ELR (cell line): ENCODE measurements around the gene BANP.
"Not testable (repeated sequence)": the region's sequence is repeated elsewhere in the genome, so short reads cannot be mapped to it uniquely, and the experiment has no call there.

Source experiments
- DNase-seq: peaks from one replicate; pipeline ENCODE4 v3.0.0-alpha.2; 2015; ENCODE audit warnings: low read depth

Gene BANP

DNA sequence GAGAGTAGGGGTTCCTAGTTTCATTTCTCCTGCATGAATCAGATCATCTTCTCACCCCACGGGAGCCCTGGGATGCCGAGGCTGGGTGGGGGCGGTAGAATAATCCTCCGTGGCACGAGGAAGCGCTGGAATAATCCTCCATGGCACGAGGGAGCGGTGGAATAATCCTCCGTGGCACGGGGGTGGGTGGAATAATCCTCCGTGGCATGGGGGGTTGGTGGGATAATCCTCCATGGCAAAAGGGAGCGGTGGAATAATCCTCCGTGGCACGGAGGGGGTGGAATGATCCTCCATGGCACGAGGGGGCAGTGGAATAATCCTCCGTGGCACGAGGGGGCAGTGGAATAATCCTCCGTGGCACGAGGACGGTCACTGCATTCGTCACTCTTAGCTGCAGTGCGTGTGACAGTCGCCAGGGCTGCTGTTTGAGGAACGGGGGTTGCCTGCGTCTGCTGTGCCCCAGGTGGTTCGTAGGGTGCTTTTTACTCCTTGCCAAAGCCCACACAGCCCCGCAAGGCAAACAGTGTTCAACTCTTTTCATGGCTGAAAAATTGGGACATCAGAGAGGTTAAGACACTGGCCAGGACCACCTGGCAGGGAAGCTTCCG, 152.5 kb downstream of the BANP start:
- DNase-seq = no peak

DNA sequence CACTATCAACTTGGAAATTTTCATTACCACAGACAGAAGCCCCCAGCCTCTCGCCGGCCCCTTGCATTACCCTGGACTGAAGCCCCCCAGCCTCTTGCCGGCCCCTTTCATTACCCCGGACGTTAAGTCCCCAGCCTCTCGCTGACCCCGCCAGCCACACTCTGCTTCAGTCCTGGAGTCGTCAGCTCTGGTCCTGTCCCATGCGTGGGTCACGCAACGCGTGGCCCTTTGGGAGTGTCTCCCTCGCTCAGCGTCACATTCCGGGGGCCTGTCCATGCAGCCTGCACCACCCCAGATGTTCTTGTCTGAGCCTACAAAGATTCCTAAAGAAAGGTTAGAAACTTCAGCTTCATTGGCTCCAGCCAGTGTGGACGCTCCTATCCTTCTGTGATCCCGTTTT, 153.1 kb downstream of the BANP start:
- DNase-seq = not testable (repeated sequence)

DNA sequence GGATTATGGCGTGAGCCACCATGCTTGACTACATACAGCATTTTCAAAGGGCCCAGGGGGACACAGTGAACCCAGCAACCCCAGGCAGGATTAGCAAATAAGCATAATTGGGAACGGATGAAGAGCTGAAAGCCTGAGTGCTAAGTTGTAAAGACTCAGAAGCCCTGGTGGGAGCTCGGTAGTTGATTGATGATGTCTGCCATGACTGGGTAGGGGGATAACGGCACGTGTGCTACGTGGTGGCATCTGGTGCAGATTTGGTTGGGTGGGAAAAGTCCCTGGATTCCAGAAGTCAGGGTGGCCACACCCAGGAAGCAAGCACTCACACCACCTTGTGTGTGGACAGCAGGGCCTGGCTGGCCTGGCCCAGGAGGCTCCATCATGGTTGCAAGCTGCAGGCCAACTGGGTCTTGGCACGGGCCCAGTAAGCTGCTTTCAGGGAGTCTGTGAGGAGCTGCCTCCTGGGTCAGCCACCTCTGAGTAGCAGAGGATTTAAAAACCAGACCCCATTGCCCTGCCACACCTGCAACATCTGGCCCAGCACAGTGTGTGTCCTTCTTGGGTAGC, 154.4 kb downstream of the BANP start:
- DNase-seq = not testable (repeated sequence)

DNA sequence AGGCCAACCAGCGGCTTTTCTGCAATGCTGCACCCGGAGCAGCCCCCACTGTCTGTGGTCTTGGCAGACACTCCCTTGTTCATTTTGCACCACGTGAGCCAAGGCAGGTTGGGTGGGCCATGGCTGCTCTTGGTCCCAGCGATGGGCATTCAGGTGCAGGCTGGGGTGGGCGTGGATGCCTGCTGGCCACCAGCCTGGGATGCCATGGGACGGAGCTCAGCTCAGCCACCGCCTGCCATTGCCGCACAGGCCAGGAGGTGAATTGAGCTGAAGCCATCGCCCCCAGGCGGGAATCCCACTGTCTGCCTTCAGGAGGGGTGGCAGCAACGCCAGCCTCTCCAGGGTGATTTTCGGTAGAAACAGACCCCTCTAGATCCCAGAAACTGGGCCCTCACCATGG, 155.3 kb downstream of the BANP start:
- not testable (repeated sequence) for DNase-seq

DNA sequence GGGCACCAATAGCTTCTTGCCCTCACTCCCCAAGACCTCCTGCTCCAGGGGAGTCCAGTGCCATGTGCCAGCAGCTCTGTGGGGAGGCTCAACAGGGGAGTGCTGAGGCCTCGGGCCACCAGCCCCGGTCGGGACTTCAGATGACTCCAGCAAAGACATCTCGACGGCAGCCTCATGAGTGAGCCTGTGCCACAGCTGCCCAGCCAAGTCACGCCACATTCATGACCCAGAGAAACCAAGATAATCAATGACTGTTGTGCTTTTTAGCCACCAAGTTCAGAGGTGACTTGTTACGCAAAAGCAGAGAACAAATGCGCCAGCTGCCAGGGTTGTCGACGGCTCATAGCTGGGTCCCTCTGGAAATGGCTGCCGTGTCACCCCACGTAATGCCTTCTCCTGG, 157.5 kb downstream of the BANP start:
- DNase-seq = no peak

DNA sequence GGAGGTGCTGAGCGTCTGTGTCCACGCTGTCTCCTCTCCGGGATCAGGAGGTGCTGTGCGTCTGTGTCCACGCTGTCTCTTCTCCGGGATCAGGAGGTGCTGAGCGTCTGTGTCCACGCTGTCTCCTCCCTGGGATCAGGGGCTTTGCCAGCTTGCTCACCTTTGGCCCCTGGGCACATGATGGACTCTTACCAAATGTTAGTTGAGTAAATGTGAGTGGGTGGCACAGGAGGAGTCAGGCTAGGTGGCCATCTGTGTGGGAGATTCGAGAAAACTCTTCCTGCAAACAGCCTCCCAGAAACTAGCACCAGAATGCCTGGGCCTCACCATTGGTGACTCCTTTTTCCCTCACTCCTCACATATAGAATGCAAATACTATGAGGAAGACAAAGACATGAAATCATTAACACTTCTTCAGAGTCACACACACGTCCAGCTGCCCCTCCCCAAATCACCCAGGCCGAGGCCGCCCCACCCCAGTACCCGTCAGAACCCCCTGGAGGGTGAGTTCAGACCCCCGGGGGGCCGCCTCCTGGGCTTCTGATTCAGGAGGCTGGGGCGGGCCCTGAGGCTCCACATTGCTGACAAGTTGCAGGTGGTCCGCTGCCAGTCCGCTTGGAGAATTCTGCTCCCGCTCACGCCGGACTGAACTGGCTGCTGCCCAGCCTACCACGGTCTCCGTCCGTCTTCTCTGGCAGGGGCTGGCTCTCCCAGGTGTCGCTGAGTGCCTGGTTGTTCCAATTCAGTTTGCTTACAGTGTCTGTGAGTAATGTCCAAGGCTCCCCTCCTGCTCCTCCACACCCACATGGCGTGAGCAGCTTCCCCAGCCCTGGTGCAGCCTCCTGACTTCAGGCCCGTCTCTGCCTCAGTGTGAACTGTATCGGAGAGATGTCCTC, 158.7 kb downstream of the BANP start:
- not testable (repeated sequence) for DNase-seq

DNA sequence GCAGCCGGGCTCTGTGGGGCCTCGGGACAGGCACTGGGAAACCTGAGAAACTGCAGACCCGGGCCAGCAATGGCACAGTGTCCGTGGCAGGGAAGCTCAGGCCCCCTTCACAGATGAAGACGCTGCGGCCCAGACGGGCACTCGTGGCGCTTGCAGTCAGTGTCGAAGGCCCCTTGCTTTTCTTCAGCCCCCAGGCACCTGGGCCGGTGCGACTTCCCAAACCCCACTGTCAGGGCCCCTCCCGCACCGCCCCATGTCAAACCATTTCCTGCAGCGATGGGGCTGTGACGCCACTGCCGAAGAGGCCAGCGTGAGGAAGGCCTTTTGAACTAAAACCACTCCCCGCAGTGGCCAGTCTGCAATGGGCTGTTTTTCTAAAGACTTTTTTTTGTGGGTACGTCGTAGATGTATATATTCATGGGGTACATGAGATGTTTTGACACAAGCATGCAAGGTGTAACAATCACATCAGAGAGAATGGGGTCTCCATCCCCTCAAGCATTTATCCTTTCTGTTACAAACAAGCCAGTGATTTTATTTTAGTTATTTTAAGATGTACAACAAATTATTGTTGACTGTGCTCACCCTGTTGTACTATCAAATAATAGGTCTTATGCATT, 159.8 kb downstream of the BANP start:
- DNase-seq = not testable (repeated sequence)

DNA sequence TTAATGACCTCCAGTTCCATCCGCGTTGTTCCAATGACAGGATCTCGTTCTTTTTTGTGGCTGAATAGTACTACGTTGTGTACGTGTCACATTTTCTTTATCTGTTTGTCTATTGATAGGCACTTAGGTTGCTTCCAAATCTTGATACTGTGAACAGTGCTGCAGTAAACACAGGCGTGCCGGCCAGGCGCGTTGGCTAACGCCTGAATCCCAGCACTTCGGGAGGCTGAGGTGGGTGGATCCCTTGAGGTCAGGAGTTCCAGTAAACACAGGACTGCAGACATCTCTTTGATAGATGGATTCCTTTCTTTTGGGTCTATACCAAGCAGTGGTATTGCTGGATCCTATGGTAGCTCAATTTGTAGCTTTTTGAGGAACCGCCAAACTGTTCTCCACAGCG, 160.7 kb downstream of the BANP start:
- DNase-seq = not testable (repeated sequence)

DNA sequence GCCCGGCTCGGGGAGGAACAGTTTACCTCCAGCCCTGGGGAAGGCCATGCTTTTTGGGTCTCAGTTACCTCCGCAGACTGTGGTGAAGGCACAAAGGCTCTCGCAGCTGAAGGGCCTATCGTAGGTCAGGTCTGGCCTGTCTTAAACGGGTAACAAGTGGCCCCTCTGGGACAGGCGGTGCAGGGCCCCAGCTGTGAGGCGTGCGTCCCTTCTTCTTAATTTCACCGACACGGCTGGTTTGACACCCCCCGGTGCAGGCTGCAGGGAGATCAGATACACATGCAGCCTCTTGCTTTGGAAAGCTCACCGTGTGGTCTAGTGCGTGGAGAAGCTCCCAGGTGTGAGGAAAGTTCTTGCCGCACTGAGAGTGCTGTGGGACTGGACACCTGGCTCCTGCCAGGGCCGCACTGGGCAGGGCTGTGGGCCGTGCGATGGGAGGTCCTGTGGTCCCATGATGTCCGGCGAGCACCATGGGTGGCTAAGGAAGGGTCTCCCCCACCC, 162.4 kb downstream of the BANP start:
- no peak for DNase-seq

DNA sequence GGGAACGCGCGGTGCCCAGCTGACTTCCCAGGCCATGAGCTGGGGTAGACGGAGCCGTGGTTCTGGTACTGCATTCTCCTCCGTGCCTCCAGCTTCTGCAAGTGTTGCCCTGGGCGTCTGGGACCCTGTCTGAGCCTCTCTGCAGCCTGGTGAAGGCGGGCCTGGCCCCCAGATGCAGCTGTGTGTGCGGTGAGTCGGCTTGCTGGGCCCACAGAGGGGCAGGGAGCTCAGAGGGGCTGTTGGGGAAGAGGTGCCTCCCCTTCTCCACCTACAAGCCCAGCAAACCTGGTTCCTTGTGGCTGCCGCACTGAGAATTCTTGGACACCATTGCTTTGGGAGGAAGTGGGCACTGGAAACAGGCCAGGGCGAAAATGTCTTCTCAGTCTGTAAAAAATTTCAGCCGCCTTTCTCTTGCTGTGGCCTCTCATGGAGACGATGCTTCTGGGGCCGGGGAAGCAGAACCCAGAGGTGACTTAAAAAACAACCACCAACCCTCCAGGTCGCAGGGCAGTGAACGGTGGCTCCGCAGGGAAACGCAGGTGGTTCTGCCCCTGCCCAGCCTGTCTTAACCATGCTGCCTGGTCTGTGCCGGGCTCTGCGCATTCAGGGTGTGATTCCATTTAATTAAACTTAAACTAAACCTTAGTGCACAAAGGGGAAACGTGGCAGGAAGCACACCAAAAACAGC, 163.5 kb downstream of the BANP start:
- not testable (repeated sequence) for DNase-seq

DNA sequence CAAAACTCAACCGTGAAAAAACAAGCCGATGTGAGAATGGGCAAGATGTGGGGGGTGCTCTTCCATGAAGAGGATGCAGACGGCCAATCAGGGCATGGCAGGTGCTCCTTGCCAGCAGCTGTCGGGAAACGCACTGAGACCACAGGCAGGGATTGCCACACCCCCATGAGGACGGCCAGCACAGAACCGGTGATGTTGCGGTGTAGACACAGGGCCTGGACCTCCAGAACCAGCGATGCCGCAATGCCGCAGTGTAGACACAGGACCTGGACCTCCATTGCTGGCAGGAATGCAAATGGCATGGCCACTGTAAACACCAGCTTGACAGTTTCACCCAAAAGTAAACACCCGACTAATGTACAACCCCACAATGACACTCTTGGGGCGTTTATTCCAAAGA, 164.9 kb downstream of the BANP start:
- DNase-seq = no peak

DNA sequence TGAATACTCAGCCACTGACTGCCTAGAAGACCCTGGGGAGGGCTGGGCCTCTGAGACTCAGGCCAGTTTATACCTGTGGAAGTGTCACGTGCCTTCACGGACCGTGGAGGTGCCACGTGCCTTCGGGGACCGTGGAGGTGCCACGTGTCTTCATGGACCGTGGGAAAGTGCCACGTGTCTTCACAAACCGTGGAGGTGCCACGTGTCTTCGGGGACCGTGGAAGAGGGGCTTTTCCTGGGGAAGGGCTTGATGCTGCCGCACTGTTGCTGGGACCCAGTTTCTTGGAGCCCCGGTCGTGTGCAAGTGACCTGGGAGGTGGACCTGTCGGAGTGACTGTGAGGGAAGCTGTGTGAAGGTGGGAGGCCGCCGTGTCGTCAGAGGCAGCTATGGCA, 166.2 kb downstream of the BANP start:
- no peak for DNase-seq

DNA sequence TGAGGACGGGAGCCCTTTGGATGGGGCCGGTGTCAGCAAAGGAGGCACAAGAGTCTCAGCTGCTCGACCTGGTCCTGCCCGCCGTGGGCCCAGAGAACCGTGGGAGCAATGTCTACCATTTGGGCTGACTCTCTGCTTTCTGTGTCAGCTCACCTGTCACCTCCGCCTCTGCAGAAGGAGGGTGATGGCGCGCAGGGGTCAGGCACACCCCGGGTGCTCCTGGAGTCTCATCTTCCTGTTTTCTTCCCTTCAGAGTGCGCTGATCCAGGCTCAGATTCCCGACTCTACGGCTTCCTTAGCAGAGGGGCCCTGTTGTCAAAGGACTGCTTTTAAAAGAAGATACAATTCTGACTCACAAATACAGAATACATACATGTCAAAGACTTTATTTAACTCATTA, 167.1 kb downstream of the BANP start:
- no peak for DNase-seq

DNA sequence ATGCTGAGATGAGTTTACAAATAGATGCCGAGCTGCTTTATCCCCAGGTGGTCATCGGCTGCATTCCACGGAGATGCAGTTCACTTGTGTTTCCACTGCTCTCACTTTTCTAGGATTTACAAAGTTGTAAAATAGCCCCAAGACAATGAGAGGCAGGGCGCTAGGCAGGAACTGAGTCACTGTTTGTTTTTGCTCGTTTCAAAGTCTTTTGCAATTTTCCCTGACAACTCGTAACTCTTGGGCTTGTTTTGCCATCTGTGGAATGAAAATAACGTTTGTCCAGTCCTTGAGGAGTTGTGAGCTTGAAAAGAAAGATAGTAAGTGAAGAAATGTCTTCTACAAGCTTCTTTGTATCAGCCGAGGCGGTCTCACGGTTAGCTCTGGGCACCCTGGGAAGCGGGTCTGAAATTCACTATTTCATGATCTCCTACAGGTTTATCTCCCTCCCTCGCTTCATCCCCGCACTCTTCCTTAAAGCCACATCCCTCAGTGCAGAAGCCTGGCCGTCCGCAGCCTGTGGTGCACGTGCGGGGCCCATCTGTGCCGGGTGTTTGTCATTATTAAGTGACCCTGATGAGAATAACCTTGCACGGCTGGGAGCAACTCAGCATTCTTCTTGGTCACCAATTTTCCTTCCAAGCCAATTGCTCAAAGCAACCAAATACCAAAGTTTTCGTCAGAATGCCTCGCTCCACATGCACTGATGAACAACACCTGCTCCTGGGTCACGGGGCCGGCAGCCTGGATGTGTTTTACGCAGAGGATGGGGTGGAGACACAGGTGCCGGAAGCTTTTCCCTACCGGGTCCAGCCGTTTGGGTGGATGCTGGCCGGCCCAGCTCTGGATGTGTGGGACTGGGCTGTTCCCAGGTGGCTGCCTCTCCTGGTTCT, 167.9 kb downstream of the BANP start:
- peak; percentile 88 for DNase-seq

DNA sequence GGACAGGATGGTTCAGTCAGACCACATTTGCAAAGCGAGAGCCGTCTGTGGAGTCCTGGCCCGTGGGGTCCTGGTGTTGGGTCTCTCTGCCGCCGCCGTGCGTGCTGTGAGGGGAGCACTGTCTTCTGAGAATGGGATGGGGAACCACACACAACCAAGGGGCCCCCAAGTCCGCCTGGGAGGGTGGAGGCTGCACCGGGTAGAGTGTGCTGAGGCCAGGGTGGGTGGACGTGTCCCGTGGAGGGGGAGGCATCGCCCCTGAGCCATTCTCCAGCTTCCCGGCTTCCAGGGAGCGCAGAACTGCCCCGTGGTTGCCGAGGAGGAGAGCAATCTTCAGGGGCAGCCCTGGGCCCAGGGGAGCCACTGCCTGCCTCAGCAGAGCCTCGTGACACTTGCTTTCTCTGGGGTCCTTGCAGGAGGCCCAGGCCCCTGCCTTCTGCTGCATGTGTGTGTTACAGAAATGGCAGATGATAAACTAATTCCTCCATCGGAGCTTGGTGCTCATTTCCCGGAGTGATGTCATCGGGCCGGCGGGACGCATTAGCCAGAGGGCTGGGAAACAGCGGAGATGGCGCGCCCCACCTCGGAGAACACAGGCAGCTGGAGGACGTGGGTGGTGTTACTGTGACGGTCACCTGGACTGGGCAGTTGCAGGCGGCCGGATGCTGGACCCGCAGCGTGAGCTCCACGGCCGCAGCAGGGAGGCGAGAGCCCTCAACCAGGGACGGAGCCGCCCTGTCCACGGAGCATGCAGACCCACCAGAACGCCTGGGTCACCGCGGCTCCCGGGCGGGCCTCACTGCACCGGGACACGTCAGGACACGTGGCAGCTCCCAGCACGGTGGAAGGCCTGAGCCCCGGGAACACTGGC, 168.9 kb downstream of the BANP start:
- DNase-seq = not testable (repeated sequence)

DNA sequence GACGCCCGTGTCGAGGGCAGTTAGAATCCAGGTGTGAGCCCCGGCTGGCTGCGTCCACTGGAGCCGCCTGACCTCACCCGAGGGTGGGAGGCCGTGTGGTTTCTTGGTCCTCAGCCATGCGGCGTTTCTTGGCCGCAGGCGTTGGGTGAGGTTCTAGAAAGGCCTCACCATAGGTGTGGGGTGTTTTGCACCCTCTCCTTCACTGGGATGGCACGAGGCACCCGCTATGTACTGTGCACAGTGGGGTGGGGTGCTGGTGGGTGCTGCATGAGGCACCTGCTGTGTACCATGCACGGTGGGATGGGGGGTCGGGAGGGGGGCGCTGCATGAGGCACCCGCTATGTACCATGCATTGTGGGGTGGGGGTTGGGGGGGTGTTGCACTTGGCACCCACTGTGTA, 169.6 kb downstream of the BANP start:
- no peak for DNase-seq

DNA sequence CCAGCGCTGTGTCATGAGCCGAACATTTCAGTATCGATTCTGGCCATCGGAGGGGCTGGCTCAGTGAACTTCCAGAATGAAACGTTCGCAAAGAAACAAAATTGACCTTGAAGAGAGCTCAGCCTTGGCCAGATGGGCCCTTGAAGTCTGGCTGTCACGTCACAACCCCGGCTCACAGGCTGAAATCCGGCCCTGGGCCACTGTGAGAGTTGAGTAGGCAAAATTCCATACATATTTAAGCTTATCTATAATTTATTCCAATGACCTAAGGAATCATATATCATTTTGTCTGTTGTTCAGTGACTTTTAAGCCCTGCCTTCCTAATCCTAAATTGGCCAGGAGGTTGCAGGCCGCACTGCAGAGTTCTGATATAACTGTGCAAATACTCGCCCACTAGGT, 170.2 kb downstream of the BANP start:
- not testable (repeated sequence) for DNase-seq

DNA sequence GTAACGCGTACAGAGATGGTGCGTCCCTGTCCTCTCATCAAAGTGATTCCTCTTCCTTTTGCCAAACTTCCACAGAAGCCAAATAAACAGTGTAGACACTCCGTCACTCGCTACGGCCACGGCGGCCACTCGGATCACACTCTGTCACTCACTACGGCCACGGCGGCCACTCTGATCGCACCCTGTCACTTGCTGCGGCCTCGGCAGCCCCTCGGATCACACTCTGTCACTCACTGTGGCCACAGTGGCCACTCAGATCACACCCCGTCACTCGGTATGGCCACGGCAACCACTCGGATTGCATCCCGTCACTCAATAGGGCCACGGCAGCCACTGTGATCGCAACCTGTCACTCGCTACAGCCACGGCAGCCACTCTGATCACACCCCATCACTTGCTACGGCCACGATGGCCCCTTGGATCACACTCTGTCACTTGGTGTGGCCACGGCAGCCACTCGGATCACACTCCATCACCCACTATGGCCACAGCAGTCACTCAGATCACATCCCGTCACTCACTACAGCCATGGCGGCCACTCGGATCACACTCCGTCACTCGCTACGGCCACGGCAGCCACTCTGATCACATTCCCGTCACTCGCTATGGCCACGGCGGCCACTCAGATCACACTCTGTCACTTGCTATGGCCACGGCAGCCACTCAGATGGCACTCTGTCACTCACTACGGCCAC, 170.8 kb downstream of the BANP start:
- DNase-seq = no peak
